ENCODE results near the gene FXYD1.

- TF ChIP-seq CTCF (IDR thresholded peaks at IDR 0.05) (no peak), POLR2A (IDR thresholded peaks at IDR 0.05) (no peak)
These were observed 1.8 kb downstream of the FXYD1 start for GRCh38 chr19:35140207-35140961.

Data from testis (tissue), 2 donors.